Spleen (tissue), 11 donors: Measurements from ENCODE around the gene UBN1. TPM values are rescaled to one million over a fixed set of nuclear protein-coding genes. Genes with fewer than 3 reads are reported as not detected.
A peak's percentile ranks its signal among the peaks of the same experiment; 100 is the strongest.

Experiments used
- DNase-seq: peaks from one replicate; pipeline ENCODE4 v3.0.0-alpha.2; 2020
- H3K27ac ChIP-seq, 8 donors: fragments of 200-600 bp; sonication (generic) in 7 of 8; 1 replicate in 4 of 8; 2 replicates in 4 of 8; pipeline versions ENCODE4 v1.5.0 to v1.8.0; 2016 to 2021; ENCODE audit warnings: inconsistent platforms in 4 of 8, mild to moderate bottlenecking in 4 of 8, moderate library complexity in 1 of 8
- H3K27me3 ChIP-seq, 7 donors: fragments of 200-600 bp; sonication (generic) in 6 of 7; replicated peaks in 1 of 7; 1 replicate in 4 of 7; 2 replicates in 3 of 7; pipeline versions ENCODE4 v1.5.0 to v1.8.0; 2016 to 2021; ENCODE audit warnings: inconsistent platforms in 3 of 7, mild to moderate bottlenecking in 1 of 7
- H3K36me3 ChIP-seq, 6 donors: fragments of 200-600 bp; sonication (generic) in 5 of 6; 1 replicate in 4 of 6; 2 replicates in 2 of 6; pipeline versions ENCODE4 v1.5.0 to v1.8.0; 2016 to 2021; ENCODE audit warnings: inconsistent platforms in 2 of 6
- H3K4me1 ChIP-seq, 6 donors: fragments of 200-600 bp; sonication (generic) in 5 of 6; 1 replicate in 3 of 6; 2 replicates in 3 of 6; pipeline versions ENCODE4 v1.5.0 to v1.8.0; 2016 to 2021; ENCODE audit warnings: inconsistent platforms in 3 of 6
- H3K4me3 ChIP-seq, 8 donors: fragments of 200-600 bp; sonication (generic) in 7 of 8; 1 replicate in 4 of 8; 2 replicates in 4 of 8; pipeline versions ENCODE4 v1.5.0 to v1.8.0; 2016 to 2021; ENCODE audit warnings: inconsistent platforms in 4 of 8, mild to moderate bottlenecking in 4 of 8, moderate library complexity in 2 of 8
- H3K9me3 ChIP-seq, 8 donors: fragments of 200-600 bp; sonication (generic) in 7 of 8; 1 replicate in 4 of 8; 2 replicates in 4 of 8; pipeline versions ENCODE4 v1.5.0 to v1.8.0; 2016 to 2021; ENCODE audit warnings: inconsistent platforms in 4 of 8
- CTCF ChIP-seq, 11 experiments: fragments of 200-600 bp in 7 of 11; fragments of 450-650 bp in 4 of 11; sonication (generic) in 4 of 11; IDR thresholded peaks in 8 of 11; conservative IDR thresholded peaks in 3 of 11; 1 replicate in 7 of 11; 2 replicates in 4 of 11; pipeline versions ENCODE4 v1.4.0 to v1.8.0; 2016 to 2021; ENCODE audit warnings: antibody characterized with exemption in 11 of 11, inconsistent platforms in 4 of 11, mild to moderate bottlenecking in 1 of 11
- POLR2A ChIP-seq, 3 donors: fragments of 450-650 bp; IDR thresholded peaks; one replicate each; pipeline ENCODE4 v1.5.1; 2017; ENCODE audit warnings: antibody characterized with exemption in 3 of 3, mild to moderate bottlenecking in 1 of 3
- POLR2AphosphoS5 ChIP-seq, 3 donors: sonication (generic); formaldehyde crosslinking; IDR thresholded peaks; one replicate each; pipeline ENCODE4 v1.5.1; 2017; ENCODE audit warnings: antibody characterized with exemption in 3 of 3
- WGBS, 5 donors: extraction: QIAGEN DNeasy Blood & Tissue Kit in 3 of 5; methylation state at CpG; one replicate each; pipeline versions ENCODE4 v1.1.5 to v1.1.7; 2013 to 2018; 5-methylcytosine and 5-hydroxymethylcytosine counted together
- intact Hi-C: fragments of 100-400 bp; cut with DNase I; formaldehyde crosslinking; loops from one replicate; pipeline ENCODE4 v1.15.0; 2023; ENCODE audit warnings: low total_unique reads
- polyA plus RNA-seq, 3 donors: library from polyadenylated mRNA; stranded (reverse); fragments of 200-250 nt; gene quantifications; one replicate each; pipeline ENCODE4 v1.2.1, GENCODE V29; 2013
- total RNA-seq, 7 donors: library from RNA; depleted of rRNA in 3 of 7; stranded (reverse); fragments of >200 nt in 3 of 7; fragmentation: NEBNext Ultra II Directional in 4 of 7; extraction: Animal tissue kit (Norgen Biotek cat#: 25700) in 4 of 7; gene quantifications; one replicate each; pipeline versions ENCODE4 v1.1.0 to v1.2.1, GENCODE V29; 2016 to 2021
- donor health status: healthy with polysubstance abuse.
- donor health status: DM: no; HTN: no; CAD: no; lungs with moderate emphysema.
- donor health status: DM: no; HTN: no; CAD: no.
- donor health status: Bipolar disorder and iron deficiency.
- donor health status: healthy.
- donor health status: DM: no; HTN: no; CAD: no.
- donor health status: DM: yes; HTN: yes; CAD: no.

UBN1 gene
- total and polyA plus RNA-seq, 10 donors, result 4.8 to 69.4 (median 52.2) TPM

- Histone ChIP-seq H3K4me1 (peaks cover 0 to 13% (median 0%) of the 10 kb centered on the region in 6 donors), H3K27me3 (no peaks in the 10 kb centered on the region), H3K36me3 (peaks cover 4 to 100% (median 97%) of the 10 kb centered on the region in 6 donors), H3K9me3 (no peaks in the 10 kb centered on the region), H3K27ac (no peak overlapping the region), H3K4me3 (no peak overlapping the region)
- no peak for DNase-seq
- intact Hi-C loops, result no loop called here
- no peak for TF ChIP-seq CTCF (IDR thresholded peaks at IDR 0.05 in 8 of 11, conservative IDR thresholded peaks at IDR 0.05 in 3 of 11)
- TF ChIP-seq POLR2A (IDR thresholded peaks at IDR 0.05), result no peak
- TF ChIP-seq POLR2AphosphoS5 (IDR thresholded peaks at IDR 0.05), result peak in 1 of 3 donors; percentile 22
- 80 to 86% (median 86%) methylated on average over 14 of the region's 14 CpGs for WGBS, 5 donors
Measured at GRCh38 chr16:4882000-4882632, 34.8 kb downstream of the UBN1 start.

GRCh38 chr16:4882633-4883285, 35.5 kb downstream of the UBN1 start:
- Histone ChIP-seq H3K9me3 (no peaks in the 10 kb centered on the region), H3K36me3 (peaks cover 4 to 100% (median 91%) of the 10 kb centered on the region in 6 donors), H3K27me3 (no peaks in the 10 kb centered on the region), H3K4me3 (no peak overlapping the region), H3K4me1 (peaks cover 0 to 13% (median 0%) of the 10 kb centered on the region in 6 donors), H3K27ac (no peak overlapping the region)
- TF ChIP-seq POLR2AphosphoS5 (IDR thresholded peaks at IDR 0.05), result no peak
- TF ChIP-seq POLR2A (IDR thresholded peaks at IDR 0.05), result no peak
- no peak for TF ChIP-seq CTCF (IDR thresholded peaks at IDR 0.05 in 8 of 11, conservative IDR thresholded peaks at IDR 0.05 in 3 of 11)
- intact Hi-C loops, result no loop called here
- DNase-seq, result no peak
- 88 to 92% (median 91%) methylated on average over 9 to 11 of the region's 11 CpGs for WGBS, 5 donors

- Histone ChIP-seq H3K4me1 (peaks cover 0 to 13% (median 0%) of the 10 kb centered on the region in 6 donors), H3K36me3 (peaks cover 4 to 100% (median 84%) of the 10 kb centered on the region in 6 donors), H3K27me3 (no peaks in the 10 kb centered on the region), H3K27ac (no peak overlapping the region), H3K4me3 (no peak overlapping the region), H3K9me3 (no peaks in the 10 kb centered on the region)
- intact Hi-C loops, result no loop called here
- TF ChIP-seq CTCF (IDR thresholded peaks at IDR 0.05 in 8 of 11, conservative IDR thresholded peaks at IDR 0.05 in 3 of 11) (no peak), POLR2AphosphoS5 (IDR thresholded peaks at IDR 0.05) (peak in 1 of 3 donors; percentile 35)
- 94 to 100% (median 97%) methylated on average over 23 to 25 of the region's 25 CpGs for WGBS, 5 donors
- DNase-seq, result no peak
Measured at GRCh38 chr16:4883501-4883900, 36.2 kb downstream of the UBN1 start.

- DNase-seq, result no peak
- H3K4me3 ChIP-seq, result no peak overlapping the region
- no peaks in the 10 kb centered on the region for H3K9me3 ChIP-seq
- peak in 2 of 3 donors; percentile 5 to 34 for TF ChIP-seq POLR2AphosphoS5 (IDR thresholded peaks at IDR 0.05)
- no peak for TF ChIP-seq POLR2A (IDR thresholded peaks at IDR 0.05)
- no peak for TF ChIP-seq CTCF (IDR thresholded peaks at IDR 0.05 in 8 of 11, conservative IDR thresholded peaks at IDR 0.05 in 3 of 11)
- intact Hi-C loops, result no loop called here
- peaks cover 4 to 96% (median 77%) of the 10 kb centered on the region in 6 donors for H3K36me3 ChIP-seq
- 95 to 97% (median 96%) methylated on average over 34 of the region's 34 CpGs for WGBS, 5 donors
- H3K27me3 ChIP-seq, result no peaks in the 10 kb centered on the region
- peaks cover 0 to 13% (median 0%) of the 10 kb centered on the region in 6 donors for H3K4me1 ChIP-seq
- H3K27ac ChIP-seq, result no peak overlapping the region
Measured at GRCh38 chr16:4884209-4884608, 36.9 kb downstream of the UBN1 start.
